Activated naive CD8-positive, alpha-beta T cell treated with anti-CD3 and anti-CD28 coated beads, Interleukin-2, amount 10 ng/mL, durations not matched to agents 7 days and 5 days (primary cell): ENCODE data around the gene SGCA. TPM values are rescaled to one million over a fixed set of nuclear protein-coding genes. Genes with fewer than 3 reads are reported as not detected.
A peak's percentile ranks its signal among the peaks of the same experiment; 100 is the strongest.

ENCODE experiments used
- ATAC-seq: fragments of 150-1000 bp; cut with Tn5 transposase; one replicate; pipeline ENCODE4 v1.10.0; 2021; ENCODE audit warnings: low read depth, moderate library complexity
- POLR2A ChIA-PET: fragments of 350-600 bp; sonication (Branson Sonifier 250); formaldehyde crosslinking; loops from one replicate; lab custom pipeline; 2021; ENCODE audit warnings: antibody characterized with exemption; lab: Charles Lee
- DNase-seq: peaks from one replicate; pipeline ENCODE4 v3.0.0; 2021
- H3K27ac Mint-ChIP-seq: one replicate; pipeline ENCODE4 v1.8.0; 2022; ENCODE audit warnings: mild to moderate bottlenecking, mixed read lengths
- H3K27me3 Mint-ChIP-seq: one replicate; pipeline ENCODE4 v1.8.0; 2022; ENCODE audit warnings: mild to moderate bottlenecking, moderate library complexity, mixed read lengths
- H3K36me3 Mint-ChIP-seq: one replicate; pipeline ENCODE4 v1.8.0; 2021; ENCODE audit warnings: mild to moderate bottlenecking, mixed read lengths
- H3K4me1 Mint-ChIP-seq: one replicate; pipeline ENCODE4 v1.8.0; 2021; ENCODE audit warnings: mixed read lengths
- H3K4me3 Mint-ChIP-seq: one replicate; pipeline ENCODE4 v1.8.0; 2022; ENCODE audit warnings: mild to moderate bottlenecking, moderate library complexity, mixed read lengths
- H3K9me3 Mint-ChIP-seq: one replicate; pipeline ENCODE4 v1.8.0; 2021; ENCODE audit warnings: mixed read lengths
- total RNA-seq, 2 experiments: library from RNA; stranded (reverse); gene quantifications; one replicate each; pipeline ENCODE4 v1.2.3, GENCODE V29; 2021

SGCA gene
- total RNA-seq, 2 experiments from 2014 or later, result not detected

DNA sequence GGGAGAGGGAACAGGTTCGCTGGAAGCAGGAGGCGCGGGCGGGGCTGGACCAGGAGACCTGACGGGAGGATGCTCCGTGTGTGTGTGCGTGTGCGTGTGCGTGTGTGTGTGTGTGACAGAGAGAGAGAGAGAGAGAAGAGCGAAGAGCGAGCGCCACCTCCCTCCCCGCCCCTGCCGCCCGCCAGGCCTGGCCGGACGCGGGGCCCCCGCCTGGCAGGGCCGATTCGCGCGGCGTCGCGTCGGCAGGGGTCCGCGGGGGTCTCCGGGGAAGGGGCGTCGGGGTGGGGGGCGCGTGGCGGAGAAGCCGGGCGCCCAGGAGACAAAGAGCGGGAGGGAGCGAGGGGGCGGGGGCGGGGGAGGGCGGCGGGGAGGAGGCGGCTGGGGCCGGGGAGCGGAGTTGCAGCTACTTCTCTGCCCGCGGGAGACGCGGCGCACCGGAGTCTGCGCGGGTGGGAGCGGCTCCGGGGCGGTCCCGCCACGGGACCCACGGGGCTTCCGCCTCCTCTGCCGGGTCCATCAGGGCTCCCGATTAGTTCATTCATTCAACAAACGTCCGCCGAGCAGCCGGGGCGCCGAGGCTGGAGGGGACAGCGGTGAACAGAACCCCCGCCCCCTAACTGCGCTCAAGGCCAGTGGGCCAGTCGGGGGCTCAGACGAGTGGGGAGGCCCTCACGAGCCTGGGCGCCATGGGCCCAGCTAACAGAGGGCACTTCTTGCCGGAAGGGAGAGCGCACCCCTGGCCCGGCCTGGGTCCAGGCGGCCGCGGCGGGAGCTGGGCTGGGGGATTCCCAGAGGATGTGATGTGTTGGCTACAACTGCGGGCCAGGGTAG, 35.9 kb upstream of the SGCA start, which contains the start of gene SAMD14:
SAMD14 (minus strand) TSS at position 433 of the 831 bp plus-strand sequence. CDS start 5,201 bp downstream, outside the sequence.
- peak; percentile 61 for DNase-seq
- Mint-ChIP-seq H3K27ac (no peak within 1 kb of the TSS), H3K27me3 (peaks cover 32% of the 10 kb centered on the region), H3K36me3 (peaks cover 1% of the 10 kb centered on the region), H3K4me1 (peaks cover 26% of the 10 kb centered on the region), H3K9me3 (no peaks in the 10 kb centered on the region), H3K4me3 (peak within 1 kb of the TSS; percentile 80)
- POLR2A ChIA-PET, result interaction anchor here (0.5 to 1.3 kb wide), 3 partner anchors 11 to 785 kb away, joined by 3 to 4 read pairs (median 3); no protein-coding TSS in a partner anchor
- ATAC-seq, result peak; percentile 66

DNA sequence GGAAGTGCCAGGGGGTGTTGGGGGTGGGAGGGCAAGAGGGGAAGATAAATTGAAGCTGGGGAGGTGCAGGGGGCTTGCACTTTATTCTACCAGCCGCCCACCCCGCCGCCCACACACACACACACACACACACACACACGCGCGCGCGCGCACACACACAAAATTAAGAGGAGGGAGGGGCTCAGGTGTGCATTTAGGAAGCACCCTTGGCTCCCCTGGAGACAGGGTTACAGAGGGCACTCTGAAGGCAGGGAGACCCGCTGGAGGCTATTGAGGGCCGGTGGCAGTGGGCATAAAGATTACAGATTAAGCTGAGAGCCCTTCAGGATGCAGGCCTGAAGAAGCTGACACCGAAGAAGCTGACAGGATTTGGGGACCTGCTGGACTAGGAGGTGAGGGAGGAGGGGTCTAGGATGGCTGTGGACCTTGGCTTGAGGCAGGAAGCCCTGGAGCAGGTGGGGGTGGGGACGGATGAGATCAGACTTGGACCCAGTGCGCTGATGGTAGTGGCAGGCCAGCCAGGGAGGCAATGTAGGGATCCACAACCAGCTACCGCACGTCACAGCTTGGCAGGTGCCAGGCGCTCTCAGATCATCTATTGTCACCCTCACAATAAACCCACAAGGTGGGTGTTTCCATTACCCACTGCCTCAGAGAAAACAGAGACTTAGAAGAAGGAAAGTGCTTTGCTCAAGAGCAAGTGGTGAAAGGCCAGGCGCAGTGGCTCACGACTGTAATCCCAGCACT, 35.1 kb upstream of the SGCA start:
- ATAC-seq, result no peak
- POLR2A ChIA-PET, result interaction anchor here (0.5 to 1.3 kb wide), 5 partner anchors 10 to 786 kb away, joined by 3 to 4 read pairs (median 3); no protein-coding TSS in a partner anchor
- DNase-seq, result no peak

DNA sequence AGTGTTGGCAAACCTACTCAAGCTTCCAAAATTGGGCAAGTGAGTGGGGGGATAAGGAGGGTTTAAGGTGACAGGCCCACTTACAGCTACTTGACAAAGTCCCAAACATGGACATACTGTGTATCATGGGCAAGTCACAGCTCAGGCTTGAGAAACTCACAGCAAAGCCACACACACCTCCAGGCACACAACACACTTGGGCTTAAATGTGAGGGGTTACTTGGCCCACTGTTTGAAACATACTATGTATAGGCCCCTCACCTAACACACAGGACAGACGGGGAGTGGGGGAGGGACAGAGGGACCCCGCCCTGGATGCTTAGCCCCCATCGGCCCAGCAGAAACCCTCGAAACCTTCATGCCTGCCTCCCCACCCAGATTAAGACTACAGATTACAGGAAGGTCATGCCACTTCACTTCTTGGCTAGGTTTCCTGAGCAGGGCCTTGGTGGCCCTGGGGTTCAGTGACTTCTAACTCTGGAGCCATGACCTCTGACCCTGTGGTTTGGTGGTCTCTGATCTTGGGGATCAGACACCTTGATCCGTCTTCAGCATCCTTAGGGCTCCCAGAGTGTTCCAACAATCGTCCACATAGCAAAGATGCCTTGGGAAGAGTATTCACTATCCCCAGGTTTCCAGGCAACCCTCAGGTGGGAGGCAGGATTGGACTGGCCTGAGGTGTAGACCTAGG, 33.6 kb upstream of the SGCA start:
- Mint-ChIP-seq H3K4me1 (peaks cover 29% of the 10 kb centered on the region), H3K9me3 (no peaks in the 10 kb centered on the region), H3K27ac (peak overlapping the region; percentile 19), H3K27me3 (peaks cover 24% of the 10 kb centered on the region), H3K36me3 (peaks cover 10% of the 10 kb centered on the region), H3K4me3 (no peak overlapping the region)
- POLR2A ChIA-PET, result interaction anchor here (0.9 to 1.3 kb wide), 3 partner anchors 9 to 20 kb away, joined by 3 to 5 read pairs (median 3); no protein-coding TSS in a partner anchor
- ATAC-seq, result no peak
- DNase-seq, result no peak

More for the DNA sequence above, 35.1 kb upstream of the SGCA start:
- H3K4me1 Mint-ChIP-seq, result peaks cover 26% of the 10 kb centered on the region
- no peak overlapping the region for H3K27ac Mint-ChIP-seq
- no peaks in the 10 kb centered on the region for H3K9me3 Mint-ChIP-seq
- peaks cover 28% of the 10 kb centered on the region for H3K27me3 Mint-ChIP-seq
- H3K4me3 Mint-ChIP-seq, result peak overlapping the region; percentile 52
- peaks cover 1% of the 10 kb centered on the region for H3K36me3 Mint-ChIP-seq

- Mint-ChIP-seq H3K4me3 (no peak overlapping the region), H3K9me3 (no peaks in the 10 kb centered on the region), H3K27ac (no peak overlapping the region), H3K4me1 (peaks cover 24% of the 10 kb centered on the region), H3K36me3 (peaks cover 19% of the 10 kb centered on the region), H3K27me3 (peaks cover 17% of the 10 kb centered on the region)
- DNase-seq (no peak), ATAC-seq (no peak)
- POLR2A ChIA-PET, result interaction anchor here (0.9 to 1.3 kb wide), 2 partner anchors 8 to 20 kb away, joined by 3 to 5 read pairs; no protein-coding TSS in a partner anchor
These were observed 32.6 kb upstream of the SGCA start for GRCh38 chr17:50133028-50133768.

GRCh38 chr17:50133769-50134099, 32.1 kb upstream of the SGCA start:
- DNase-seq (no peak), ATAC-seq (no peak)
- Mint-ChIP-seq H3K27me3 (peaks cover 13% of the 10 kb centered on the region), H3K27ac (no peak overlapping the region), H3K4me1 (peaks cover 20% of the 10 kb centered on the region), H3K4me3 (no peak overlapping the region), H3K9me3 (no peaks in the 10 kb centered on the region), H3K36me3 (peaks cover 24% of the 10 kb centered on the region)
- POLR2A ChIA-PET, result no interaction called here

DNA sequence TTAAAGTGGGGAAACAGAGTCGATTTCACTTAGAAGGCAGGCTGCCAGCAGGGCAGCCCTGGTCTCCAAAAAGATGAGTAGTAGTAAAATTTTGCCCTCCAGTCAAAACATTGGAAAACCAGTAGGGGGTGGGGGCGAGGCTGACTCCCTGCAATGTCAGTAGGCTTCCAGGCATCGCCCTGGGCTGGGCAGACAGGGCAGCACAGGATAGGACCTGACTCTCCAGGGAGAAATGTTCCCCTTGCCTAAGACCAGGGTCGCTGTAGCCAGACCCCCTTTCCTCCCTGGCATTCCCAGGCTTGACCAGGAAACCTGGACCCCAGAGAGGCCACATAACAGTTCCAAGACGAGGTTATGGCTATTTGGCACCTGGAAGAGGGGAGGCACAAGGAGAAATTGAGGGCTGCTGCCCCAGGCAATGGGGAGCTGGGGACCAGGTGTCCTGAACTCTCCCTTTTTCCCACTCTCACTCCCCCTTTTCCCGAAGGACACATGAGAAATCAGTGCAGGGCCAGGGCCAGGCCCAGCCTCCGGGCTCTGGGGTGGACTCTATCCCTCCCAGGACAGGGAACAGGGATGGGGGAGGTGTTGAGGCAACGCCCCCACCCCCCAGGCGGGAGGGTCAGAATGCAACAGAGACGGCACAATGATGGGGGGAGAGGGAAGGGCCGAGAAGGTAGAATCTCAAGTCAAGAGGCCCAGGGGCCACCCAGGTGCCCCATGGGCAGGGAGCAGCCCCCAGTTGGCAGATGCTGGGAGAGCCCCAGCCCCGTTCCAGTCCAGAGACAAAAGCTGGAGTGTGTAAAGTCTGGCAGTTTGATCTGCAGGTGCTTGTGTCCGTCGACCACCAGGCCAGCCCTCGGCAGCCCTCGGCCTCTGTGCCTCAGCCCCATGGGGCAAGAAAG, 31.3 kb upstream of the SGCA start:
- ATAC-seq, result no peak
- H3K27ac Mint-ChIP-seq, result no peak overlapping the region
- POLR2A ChIA-PET, result interaction anchor here (1.0 kb wide), 1 partner anchor 17 kb away, joined by 3 read pairs; no protein-coding TSS in a partner anchor

DNA sequence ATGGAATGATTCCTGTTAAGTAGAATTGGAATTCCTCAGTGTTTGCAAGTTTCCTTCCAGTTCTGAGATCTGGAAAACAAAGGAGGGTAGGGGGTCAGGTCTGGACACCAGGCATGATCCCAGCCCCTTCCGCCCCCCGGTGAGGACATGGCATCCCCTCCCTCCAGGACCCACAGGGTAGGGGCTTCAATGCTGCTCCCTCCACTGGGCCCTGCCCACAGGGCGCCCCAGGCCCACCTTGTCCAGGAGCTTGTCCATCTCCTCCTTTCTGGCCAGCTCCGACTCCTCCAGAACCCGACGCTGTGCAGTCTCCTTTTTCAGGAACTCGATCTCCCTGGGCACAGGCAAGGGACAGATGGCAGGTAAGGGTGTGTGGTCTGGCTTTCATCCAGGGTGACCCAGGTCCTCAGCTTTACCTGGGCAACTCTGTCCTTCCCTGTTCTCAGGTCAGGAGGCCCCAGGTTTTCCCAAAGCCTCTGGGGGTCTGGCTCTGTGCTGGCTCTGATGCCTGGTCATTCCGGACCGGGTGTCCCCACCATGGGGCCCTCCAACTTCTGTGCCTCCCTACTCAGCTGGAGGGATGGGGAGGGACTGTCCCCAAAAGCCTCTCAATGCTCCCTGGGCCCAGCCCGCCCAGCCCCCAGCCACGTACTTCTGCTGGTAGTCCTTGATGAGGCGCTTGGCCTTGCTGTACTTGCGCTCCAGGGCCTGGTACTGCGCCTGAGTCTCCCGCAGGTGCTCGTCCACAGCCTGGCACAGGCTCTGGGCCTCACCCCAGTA, 30.3 kb upstream of the SGCA start:
- Mint-ChIP-seq H3K27me3 (peaks cover 3% of the 10 kb centered on the region), H3K9me3 (no peaks in the 10 kb centered on the region), H3K4me3 (no peak overlapping the region), H3K4me1 (peaks cover 30% of the 10 kb centered on the region), H3K36me3 (peaks cover 30% of the 10 kb centered on the region), H3K27ac (no peak overlapping the region)
- ATAC-seq (no peak), DNase-seq (no peak)
- POLR2A ChIA-PET, result no interaction called here

More for the DNA sequence above, 31.3 kb upstream of the SGCA start:
- peaks cover 20% of the 10 kb centered on the region for H3K4me1 Mint-ChIP-seq
- H3K4me3 Mint-ChIP-seq, result no peak overlapping the region
- H3K9me3 Mint-ChIP-seq, result no peaks in the 10 kb centered on the region
- no peak for DNase-seq
- H3K36me3 Mint-ChIP-seq, result peaks cover 26% of the 10 kb centered on the region
- peaks cover 7% of the 10 kb centered on the region for H3K27me3 Mint-ChIP-seq

DNA sequence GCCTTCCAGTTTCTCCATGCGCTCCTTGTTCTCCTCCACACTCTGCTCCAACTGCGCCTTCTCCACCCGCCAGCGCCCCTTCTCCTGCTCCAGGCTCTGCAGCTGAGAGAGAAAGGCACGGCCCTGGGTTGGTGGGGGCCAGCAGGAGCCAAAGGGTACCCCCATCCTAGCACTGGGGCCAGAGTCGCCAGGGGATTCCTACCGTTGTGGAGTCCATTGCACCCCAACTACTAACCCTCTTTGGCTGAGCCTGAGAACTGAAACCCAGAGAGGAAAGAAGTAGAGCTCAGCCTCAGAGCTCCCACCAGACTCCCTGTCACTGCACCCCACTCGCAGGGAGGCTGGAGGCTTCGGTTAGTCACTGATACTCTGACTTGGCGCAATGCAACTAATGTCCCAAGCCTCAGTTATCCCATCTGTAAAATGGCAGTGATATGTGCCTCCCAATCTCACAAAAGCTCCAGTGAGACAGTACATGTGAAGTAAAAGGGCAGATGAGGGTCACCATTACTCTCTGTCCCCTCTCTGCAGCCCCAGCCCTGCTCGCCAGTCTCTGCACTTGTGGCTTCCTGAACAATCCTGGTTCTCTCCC, 29.6 kb upstream of the SGCA start:
- Mint-ChIP-seq H3K4me3 (no peak overlapping the region), H3K27me3 (no peaks in the 10 kb centered on the region), H3K4me1 (peaks cover 31% of the 10 kb centered on the region), H3K27ac (peak overlapping the region; percentile 17), H3K9me3 (no peaks in the 10 kb centered on the region), H3K36me3 (peaks cover 35% of the 10 kb centered on the region)
- POLR2A ChIA-PET, result interaction anchor here (1.0 kb wide), 1 partner anchor 10 kb away, joined by 4 read pairs; no protein-coding TSS in a partner anchor
- ATAC-seq (no peak), DNase-seq (no peak)

DNA sequence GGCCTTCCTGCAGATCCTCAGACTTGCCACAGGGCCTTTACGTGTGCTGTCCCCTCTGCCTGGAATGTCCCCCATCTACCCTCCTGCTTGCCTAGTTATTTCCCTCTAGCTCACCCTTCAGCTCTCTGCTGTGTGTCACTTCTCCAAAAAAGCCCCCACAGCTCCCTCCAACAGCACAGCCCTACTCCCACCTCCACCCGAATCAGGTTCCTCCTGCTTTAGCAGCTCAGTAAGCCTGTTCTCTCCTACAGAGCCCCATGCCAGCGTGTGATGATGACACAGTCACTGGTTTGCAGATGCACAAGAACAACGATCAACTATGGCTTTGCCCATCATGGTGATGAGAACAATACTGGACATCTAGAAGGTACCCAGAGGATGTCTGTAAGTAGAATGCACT, 28.8 kb upstream of the SGCA start:
- ATAC-seq (no peak), DNase-seq (no peak)
- Mint-ChIP-seq H3K27ac (no peak overlapping the region), H3K4me1 (peaks cover 35% of the 10 kb centered on the region), H3K36me3 (peaks cover 40% of the 10 kb centered on the region), H3K9me3 (no peaks in the 10 kb centered on the region), H3K27me3 (no peaks in the 10 kb centered on the region), H3K4me3 (no peak overlapping the region)
- POLR2A ChIA-PET, result interaction anchor here (0.5 to 1.0 kb wide), 3 partner anchors 9 to 134 kb away, joined by 3 to 5 read pairs (median 4); no protein-coding TSS in a partner anchor

DNA sequence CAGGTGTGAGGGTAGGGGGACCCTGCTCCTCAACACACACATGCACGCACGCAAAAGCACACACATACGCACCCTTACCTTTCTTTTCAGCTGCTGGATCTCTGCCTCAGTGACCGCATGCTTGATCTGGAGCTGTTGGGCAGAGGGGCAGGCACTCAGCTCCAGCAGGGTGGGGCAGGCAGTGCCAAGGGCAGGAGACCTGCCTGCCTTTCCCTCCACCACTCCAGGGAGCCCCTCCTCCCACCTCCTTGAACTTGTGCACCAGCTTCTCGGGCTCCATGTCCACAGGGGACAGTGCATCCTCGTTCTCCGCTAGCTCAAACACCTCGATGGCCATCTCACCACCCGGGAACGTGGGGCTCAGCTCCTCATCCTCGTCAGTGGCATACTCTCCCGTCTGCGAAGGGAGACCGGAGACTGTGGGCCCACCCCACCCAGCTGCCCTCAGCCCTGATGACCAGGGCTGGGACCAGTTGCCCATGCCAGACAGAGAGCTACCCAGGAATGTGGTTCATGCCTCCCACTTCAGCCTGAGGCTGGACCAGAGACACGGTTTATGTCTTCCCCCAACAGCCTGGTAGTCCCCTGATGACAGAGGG, 26.5 kb upstream of the SGCA start:
- ATAC-seq, result no peak
- H3K4me3 Mint-ChIP-seq, result no peak overlapping the region
- peak overlapping the region; percentile 89 for H3K27ac Mint-ChIP-seq
- no peaks in the 10 kb centered on the region for H3K9me3 Mint-ChIP-seq
- peaks cover 49% of the 10 kb centered on the region for H3K4me1 Mint-ChIP-seq
- DNase-seq, result no peak
- H3K27me3 Mint-ChIP-seq, result no peaks in the 10 kb centered on the region
- POLR2A ChIA-PET, result interaction anchor here (1.3 to 3.5 kb wide), 4 partner anchors 10 to 22 kb away, joined by 3 to 27 read pairs (median 17); partner anchors contain the start of gene PPP1R9B
- peaks cover 51% of the 10 kb centered on the region for H3K36me3 Mint-ChIP-seq
